HCT116 (cell line): ENCODE data around the gene BLCAP. TPM values are rescaled to one million over a fixed set of nuclear protein-coding genes. Genes with fewer than 3 reads are reported as not detected.
A peak's percentile ranks its signal among the peaks of the same experiment; 100 is the strongest.

Experiments
- ATAC-seq: fragments of 200-7000 bp; cut with Tn5 transposase; 2 replicates; pipeline ENCODE4 v1.9.1; 2020; ENCODE audit warnings: mild to moderate bottlenecking, moderate library complexity
- BruUV-seq: library from RNA; stranded (reverse); fragments of 400-500 nt; replicated peaks from 2 replicates; lab custom pipeline; 2021; lab: Mats Ljungman, UMichigan
- CTCF ChIA-PET: fragments of 300-600 bp; sonication (Branson Sonifier 250); formaldehyde crosslinking; loops from one replicate; lab custom pipeline; 2021; ENCODE audit warnings: antibody characterized with exemption; lab: Charles Lee
- POLR2A ChIA-PET: fragments of 300-600, 350-600 bp; sonication (Branson Sonifier 250); formaldehyde crosslinking; loops from one replicate; lab custom pipeline; 2021; ENCODE audit warnings: antibody characterized with exemption; lab: Charles Lee
- RAD21 ChIA-PET, 2 experiments: fragments of 300-600 bp; sonication (Branson Sonifier 250); formaldehyde crosslinking; loops; one replicate each; lab custom pipeline; 2023; ENCODE audit warnings: low total read pairs in 2 of 2; ENCODE audit not compliant: uncharacterized antibody in 2 of 2, unreplicated experiment in 2 of 2, low non-redundant PET in 1 of 2; lab: Charles Lee
- DNase-seq: peaks from one replicate; pipeline ENCODE4 v3.0.0-alpha.2; 2010; ENCODE audit warnings: low read depth, low spot score
- H2AFZ ChIP-seq: fragments of 200-600 bp; shearing (Covaris generic), sonication (generic); 2 replicates; pipeline ENCODE4 v1.6.1; 2017; ENCODE audit warnings: low read depth, mixed run types, mixed read lengths, antibody characterized with exemption, low read length; ENCODE audit not compliant: poor library complexity, severe bottlenecking
- H3K27ac ChIP-seq: 2 replicates; pipeline ENCODE4 v1.5.1; 2012; ENCODE audit warnings: low read depth, low read length
- H3K27me3 ChIP-seq: fragments of 200-600 bp; sonication (generic); 2 replicates; pipeline ENCODE4 v1.6.1; 2016; ENCODE audit warnings: mixed run types, low read length, mixed read lengths; ENCODE audit not compliant: insufficient read depth
- H3K36me3 ChIP-seq, 2 experiments: fragments of 200-500 bp in 1 of 2; fragments of 200-600 bp in 1 of 2; sonication (Bioruptor generic) in 1 of 2; sonication (generic) in 1 of 2; 2 replicates each; pipeline versions ENCODE4 v1.5.1 to v1.6.1; 2014 to 2016; ENCODE audit warnings: low read length in 2 of 2, inconsistent platforms in 1 of 2, mixed read lengths in 1 of 2, mixed run types in 1 of 2; ENCODE audit not compliant: insufficient read depth in 2 of 2, control insufficient read depth in 1 of 2
- H3K4me1 ChIP-seq, 2 experiments: fragments of 200-600 bp in 1 of 2; sonication (generic) in 1 of 2; 2 replicates each; pipeline versions ENCODE4 v1.5.1 to v1.6.1; 2012 to 2017; ENCODE audit warnings: low read length in 2 of 2, inconsistent platforms in 1 of 2, mild to moderate bottlenecking in 1 of 2, mixed read lengths in 1 of 2, mixed run types in 1 of 2, moderate library complexity in 1 of 2; ENCODE audit not compliant: insufficient read depth in 2 of 2, control insufficient read depth in 1 of 2
- H3K4me2 ChIP-seq: fragments of 200-600 bp; sonication (generic); 2 replicates; pipeline ENCODE4 v1.6.1; 2017; ENCODE audit warnings: mixed run types, low read length, mixed read lengths
- H3K4me3 ChIP-seq, 2 experiments: fragments of 200-600 bp in 1 of 2; sonication (generic) in 1 of 2; replicated peaks in 1 of 2; 2 replicates each; pipeline ENCODE4 v1.5.1; 2011 to 2016; ENCODE audit warnings: low read length in 2 of 2, control low read depth in 1 of 2, low read depth in 1 of 2, mild to moderate bottlenecking in 1 of 2, mixed read lengths in 1 of 2, mixed run types in 1 of 2
- H3K79me2 ChIP-seq: fragments of 200-600 bp; sonication (generic); 2 replicates; pipeline ENCODE4 v1.6.1; 2017; ENCODE audit warnings: mild to moderate bottlenecking, mixed run types, low read length, moderate library complexity, mixed read lengths; ENCODE audit not compliant: insufficient read depth
- H3K9ac ChIP-seq: fragments of 200-600 bp; sonication (generic); 2 replicates; pipeline ENCODE4 v1.6.1; 2016; ENCODE audit warnings: low read length, mixed read lengths
- H3K9me2 ChIP-seq: fragments of 200-600 bp; sonication (generic), shearing (Covaris generic); 2 replicates; pipeline ENCODE4 v1.6.1; 2017; ENCODE audit warnings: mixed run types, mild to moderate bottlenecking, moderate library complexity; ENCODE audit not compliant: insufficient read depth
- H3K9me3 ChIP-seq, 2 experiments: fragments of 200-500 bp in 1 of 2; fragments of 200-600 bp in 1 of 2; sonication (Bioruptor generic) in 1 of 2; sonication (generic) in 1 of 2; 2 replicates each; pipeline ENCODE4 v1.6.1; 2014 to 2017; ENCODE audit warnings: low read length in 2 of 2, mixed read lengths in 2 of 2, inconsistent platforms in 1 of 2, low read depth in 1 of 2, mild to moderate bottlenecking in 1 of 2, mixed run types in 1 of 2, moderate library complexity in 1 of 2; ENCODE audit not compliant: control insufficient read depth in 1 of 2, insufficient read depth in 1 of 2
- H4K20me1 ChIP-seq: fragments of 200-600 bp; sonication (generic), shearing (Covaris generic); 2 replicates; pipeline ENCODE4 v1.6.1; 2017; ENCODE audit warnings: mixed run types, mild to moderate bottlenecking, moderate library complexity; ENCODE audit not compliant: insufficient read depth
- CTCF ChIP-seq, 3 experiments: fragments of 200-600 bp in 1 of 3; sonication (generic) in 1 of 3; IDR thresholded peaks in 2 of 3; conservative IDR thresholded peaks in 1 of 3; 2 replicates each; pipeline ENCODE4 v1.5.1; 2012 to 2017; ENCODE audit warnings: low read depth in 2 of 3, low read length in 2 of 3, antibody characterized with exemption in 1 of 3, borderline replicate concordance in 1 of 3, control low read depth in 1 of 3, mild to moderate bottlenecking in 1 of 3, mixed read lengths in 1 of 3, mixed run types in 1 of 3, moderate library complexity in 1 of 3; ENCODE audit not compliant: insufficient read depth in 1 of 3
- EGR1 ChIP-seq: IDR thresholded peaks from 2 replicates; pipeline ENCODE4 v1.6.1; 2012; ENCODE audit warnings: low read depth
- MAX ChIP-seq: IDR thresholded peaks from 2 replicates; pipeline ENCODE4 v1.6.1; 2012
- POLR2AphosphoS5 ChIP-seq: IDR thresholded peaks from 2 replicates; pipeline ENCODE4 v1.6.1; 2011; ENCODE audit warnings: mild to moderate bottlenecking, low read depth, low read length, moderate library complexity
- RAD21 ChIP-seq: IDR thresholded peaks from 2 replicates; pipeline ENCODE4 v1.6.1; 2012; ENCODE audit warnings: low read depth, mild to moderate bottlenecking
- REST ChIP-seq: IDR thresholded peaks from 2 replicates; pipeline ENCODE4 v1.6.1; 2012; ENCODE audit warnings: low read depth
- intact Hi-C: fragments of 100-400 bp; cut with micrococcal nuclease; formaldehyde crosslinking; loops from 2 replicates; pipeline ENCODE4 v1.10.0; 2022
- total RNA-seq: library from RNA; stranded (reverse); gene quantifications from one replicate; pipeline ENCODE4 v1.2.1, GENCODE V29; 2021; ENCODE audit not compliant: unreplicated experiment

Gene BLCAP
- total RNA-seq, 1 experiment from 2014 or later = 27.5 TPM

- peak; percentile 92 for ATAC-seq
- no peak overlapping the region for H3K9ac ChIP-seq
- H3K9me2 ChIP-seq = no peaks in the 10 kb centered on the region
- DNase-seq = peak; percentile 70
- H3K27me3 ChIP-seq = no peaks in the 10 kb centered on the region
- CTCF ChIA-PET = interaction anchor here (0.6 to 2.1 kb wide), 8 partner anchors 9 to 343 kb away, joined by 3 to 10 read pairs (median 3); no protein-coding TSS in a partner anchor
- intact Hi-C loops = loop anchor here (1.0 to 2.0 kb wide), 4 partner anchors 150 to 340 kb away; no protein-coding TSS in a partner anchor
- H3K4me1 ChIP-seq = peaks cover 0 to 2% of the 10 kb centered on the region in 2 experiments; a peak in 1 of 4 replicates
- H2AFZ ChIP-seq = no peak overlapping the region
- H3K27ac ChIP-seq = no peak overlapping the region
- RAD21 ChIA-PET = interaction anchor here in 1 of 2 experiments (1.4 kb wide), 1 partner anchor 264 kb away, joined by 3 read pairs; no protein-coding TSS in a partner anchor
- H3K79me2 ChIP-seq = no peaks in the 10 kb centered on the region
- no peaks in the 10 kb centered on the region for H4K20me1 ChIP-seq
- POLR2A ChIA-PET = interaction anchor here (0.5 kb wide), 1 partner anchor 500 kb away, joined by 3 read pairs; no protein-coding TSS in a partner anchor
- no peaks in the 10 kb centered on the region for H3K36me3 ChIP-seq
- H3K4me3 ChIP-seq = no peak overlapping the region
- TF ChIP-seq MAX (peak; percentile 45; the same call in 1 of the 2 replicates), CTCF (IDR thresholded peaks at IDR 0.05 in 2 of 3, conservative IDR thresholded peaks at IDR 0.05 in 1 of 3; ENCODE audit: borderline replicate concordance in 1 of 3, insufficient read depth in 1 of 3, low read depth in 2 of 3, low read length in 2 of 3) (peak; percentile 76 to 89 (median 88)), RAD21 (peak; percentile 95), POLR2AphosphoS5 (no peak), EGR1 (no peak), REST (no peak)
- no TSS peak for BruUV-seq
- H3K9me3 ChIP-seq = no peaks in the 10 kb centered on the region
- peak overlapping the region; percentile 3; the same call in 1 of the 2 replicates for H3K4me2 ChIP-seq
These were observed 6.9 kb upstream of the BLCAP start for GRCh38 chr20:37534401-37535157.
